ENCODE measurements around the gene KIRREL2.
"Not testable (repeated sequence)": the region's sequence is repeated elsewhere in the genome, so short reads cannot be mapped to it uniquely, and the experiment has no call there.

Gene KIRREL2

GRCh38 chr19:35869327-35870123 is 12.8 kb downstream of the KIRREL2 start:
- DNase-seq (ENCODE audit: low read depth in 2 of 2): peak; percentile 23 to 37

- not testable (repeated sequence) for DNase-seq (ENCODE audit: low read depth in 2 of 2)
Observed at GRCh38 chr19:35870124-35870736, 13.5 kb downstream of the KIRREL2 start.

GRCh38 chr19:35870798-35871197 is 14.1 kb downstream of the KIRREL2 start:
- DNase-seq (ENCODE audit: low read depth in 2 of 2): no peak

- no peak for DNase-seq (ENCODE audit: low read depth in 2 of 2)
Observed at GRCh38 chr19:35871611-35872010, 14.9 kb downstream of the KIRREL2 start.

- DNase-seq (ENCODE audit: low read depth in 2 of 2): no peak
Observed at GRCh38 chr19:35872180-35872579, 15.5 kb downstream of the KIRREL2 start.

GRCh38 chr19:35874392-35874930 is 17.8 kb downstream of the KIRREL2 start:
- no peak for DNase-seq (ENCODE audit: low read depth in 2 of 2)

- no peak for DNase-seq (ENCODE audit: low read depth in 2 of 2)
Observed at GRCh38 chr19:35879068-35879467, 22.4 kb downstream of the KIRREL2 start.

- DNase-seq (ENCODE audit: low read depth in 2 of 2): peak; percentile 44 to 50
Observed at GRCh38 chr19:35879770-35880317, 23.1 kb downstream of the KIRREL2 start.

- peak; percentile 67 to 70 for DNase-seq (ENCODE audit: low read depth in 2 of 2)
Observed at GRCh38 chr19:35882114-35882832, 25.6 kb downstream of the KIRREL2 start.

GRCh38 chr19:35883882-35884281 is 27.2 kb downstream of the KIRREL2 start:
- no peak for DNase-seq (ENCODE audit: low read depth in 2 of 2)

GRCh38 chr19:35885225-35885738 is 28.6 kb downstream of the KIRREL2 start:
- no peak for DNase-seq (ENCODE audit: low read depth in 2 of 2)

GRCh38 chr19:35885904-35886303 is 29.2 kb downstream of the KIRREL2 start:
- DNase-seq (ENCODE audit: low read depth in 2 of 2): no peak

- DNase-seq (ENCODE audit: low read depth in 2 of 2): no peak
Observed at GRCh38 chr19:35887197-35887596, 30.5 kb downstream of the KIRREL2 start.

- no peak for DNase-seq (ENCODE audit: low read depth in 2 of 2)
Observed at GRCh38 chr19:35888398-35888797, 31.7 kb downstream of the KIRREL2 start.

- no peak for DNase-seq (ENCODE audit: low read depth in 2 of 2)
Observed at GRCh38 chr19:35889370-35890112, 32.8 kb downstream of the KIRREL2 start.

- DNase-seq (ENCODE audit: low read depth in 2 of 2): no peak
Observed at GRCh38 chr19:35890113-35890650, 33.5 kb downstream of the KIRREL2 start.

- DNase-seq (ENCODE audit: low read depth in 2 of 2): not testable (repeated sequence)
Observed at GRCh38 chr19:35891819-35892218, 35.1 kb downstream of the KIRREL2 start.

- DNase-seq (ENCODE audit: low read depth in 2 of 2): no peak
Observed at GRCh38 chr19:35894342-35894741, 37.6 kb downstream of the KIRREL2 start.

- DNase-seq (ENCODE audit: low read depth in 2 of 2): no peak
Observed at GRCh38 chr19:35895911-35896642, 39.4 kb downstream of the KIRREL2 start.

- DNase-seq (ENCODE audit: low read depth in 2 of 2): no peak
Observed at GRCh38 chr19:35896643-35897040, 39.9 kb downstream of the KIRREL2 start.

Measured in fibroblast of skin of left quadriceps (primary cell).